SJCRH30 (cell line): ENCODE data around the gene IL21. TPM values are rescaled to one million over a fixed set of nuclear protein-coding genes. Genes with fewer than 3 reads are reported as not detected.
A peak's percentile ranks its signal among the peaks of the same experiment; 100 is the strongest.
"Not testable (repeated sequence)": the region's sequence is repeated elsewhere in the genome, so short reads cannot be mapped to it uniquely, and the experiment has no call there.

Source experiments
- DNase-seq, 2 experiments: peaks; one replicate each; pipeline ENCODE4 v3.0.0-alpha.2; 2015 to 2020
- H3K27ac ChIP-seq: fragments of 250-450 bp; sonication (Bioruptor Pico); 2 replicates; pipeline ENCODE4 v1.5.1; 2020; ENCODE audit warnings: mild to moderate bottlenecking, moderate library complexity
- H3K27me3 ChIP-seq: fragments of 250-450 bp; sonication (Bioruptor Pico); 2 replicates; pipeline ENCODE4 v1.5.1; 2020; ENCODE audit warnings: mild to moderate bottlenecking, moderate library complexity
- H3K36me3 ChIP-seq: fragments of 250-450 bp; sonication (Bioruptor Pico); 2 replicates; pipeline ENCODE4 v1.5.1; 2020; ENCODE audit warnings: mild to moderate bottlenecking, moderate library complexity
- H3K4me1 ChIP-seq: fragments of 250-450 bp; sonication (Bioruptor Pico); 2 replicates; pipeline ENCODE4 v1.5.1; 2020; ENCODE audit warnings: mild to moderate bottlenecking, moderate library complexity
- H3K4me3 ChIP-seq: fragments of 250-450 bp; sonication (Bioruptor Pico); 2 replicates; pipeline ENCODE4 v1.5.1; 2020; ENCODE audit warnings: mild to moderate bottlenecking, moderate library complexity
- H3K9me3 ChIP-seq: fragments of 250-450 bp; sonication (Bioruptor Pico); replicated peaks from 2 replicates; pipeline ENCODE4 v1.5.1; 2020; ENCODE audit warnings: mild to moderate bottlenecking, moderate library complexity
- total RNA-seq: library from RNA; depleted of rRNA; stranded (reverse); fragments of >200 nt; shearing (Covaris generic); gene quantifications from 2 replicates; pipeline ENCODE4 v1.2.3, GENCODE V29; 2014; rRNA removed

Gene IL21
- total RNA-seq, 1 experiment from 2014 or later: not detected

GRCh38 chr4:122576261-122577188 lies 44.3 kb downstream of the IL21 start:
- H3K4me3 ChIP-seq: no peak overlapping the region
- no peak overlapping the region for H3K27ac ChIP-seq
- H3K36me3 ChIP-seq: no peaks in the 10 kb centered on the region
- H3K9me3 ChIP-seq: no peaks in the 10 kb centered on the region; the same call in 1 of the 2 replicates
- no peaks in the 10 kb centered on the region for H3K27me3 ChIP-seq
- peaks cover 4% of the 10 kb centered on the region for H3K4me1 ChIP-seq
- DNase-seq: peak in 1 of 2 experiments; percentile 67

GRCh38 chr4:122574347-122574746 lies 46.5 kb downstream of the IL21 start:
- H3K4me3 ChIP-seq, H3K4me1 ChIP-seq, H3K36me3 ChIP-seq, H3K27ac ChIP-seq, H3K27me3 ChIP-seq, DNase-seq, H3K9me3 ChIP-seq: not testable (repeated sequence)

GRCh38 chr4:122562449-122562848 lies 58.4 kb downstream of the IL21 start:
- DNase-seq: peak; percentile 9 to 48
- no peaks in the 10 kb centered on the region for H3K9me3 ChIP-seq
- H3K4me3 ChIP-seq: no peak overlapping the region
- H3K27ac ChIP-seq: no peak overlapping the region
- no peaks in the 10 kb centered on the region for H3K27me3 ChIP-seq
- no peaks in the 10 kb centered on the region for H3K36me3 ChIP-seq
- H3K4me1 ChIP-seq: no peaks in the 10 kb centered on the region

Other genes starting within 250 kb of the IL21 start
- not detected in 2 replicates for gene ADAD1, start 242.1 kb downstream of the IL21 start, total RNA-seq
- gene IL2, start 164.3 kb downstream of the IL21 start, total RNA-seq: not detected in 2 replicates
- 3.5 and 4.2 TPM in 2 replicates for gene BBS12, start 111.6 kb upstream of the IL21 start, total RNA-seq
- 11.1 and 11.7 TPM in 2 replicates for gene FGF2, start 205.8 kb upstream of the IL21 start, total RNA-seq